HUES64 (cell line): ENCODE data around the gene SYT8.
"Not testable (repeated sequence)": the region's sequence is repeated elsewhere in the genome, so short reads cannot be mapped to it uniquely, and the experiment has no call there.

Source experiments
- H3K27ac ChIP-seq: 2 replicates; pipeline ENCODE4 v1.7.0; 2013; ENCODE audit warnings: low read depth, low read length, inconsistent platforms
- H3K27me3 ChIP-seq: 2 replicates; pipeline ENCODE4 v1.6.1; 2013; ENCODE audit warnings: mild to moderate bottlenecking, low read length; ENCODE audit not compliant: insufficient read depth
- H3K36me3 ChIP-seq: 2 replicates; pipeline ENCODE4 v1.6.1; 2013; ENCODE audit warnings: mild to moderate bottlenecking, low read length; ENCODE audit not compliant: insufficient read depth
- H3K4me1 ChIP-seq: 2 replicates; pipeline ENCODE4 v1.6.1; 2013; ENCODE audit warnings: mild to moderate bottlenecking, low read length, moderate library complexity; ENCODE audit not compliant: insufficient read depth
- H3K4me3 ChIP-seq: 2 replicates; pipeline ENCODE4 v1.5.1; 2013; ENCODE audit warnings: mild to moderate bottlenecking, low read length, moderate library complexity
- H3K9ac ChIP-seq: 2 replicates; pipeline ENCODE4 v1.6.1; 2013; ENCODE audit warnings: mild to moderate bottlenecking, low read depth, low read length
- H3K9me3 ChIP-seq: 2 replicates; pipeline ENCODE4 v1.6.1; 2013; ENCODE audit warnings: low read depth, low read length; ENCODE audit not compliant: insufficient read depth
- WGBS: fragments of 150-250, 120-280 bp; methylation state at CpG from one replicate; pipeline ENCODE4 v1.1.7; 2013; ENCODE audit warnings: missing lambda C conversion rate; 5-methylcytosine and 5-hydroxymethylcytosine counted together

The SYT8 gene

GRCh38 chr11:1805525-1805924 lies 29.3 kb upstream of the SYT8 start:
- H3K4me3 ChIP-seq = no peak overlapping the region
- no peaks in the 10 kb centered on the region for H3K9me3 ChIP-seq
- H3K36me3 ChIP-seq = no peaks in the 10 kb centered on the region
- no peak overlapping the region for H3K9ac ChIP-seq
- H3K27me3 ChIP-seq = no peaks in the 10 kb centered on the region; the same call in 1 of the 2 replicates
- no peak overlapping the region for H3K27ac ChIP-seq
- WGBS = 96% methylated on average over 15 of the region's 15 CpGs
- H3K4me1 ChIP-seq = no peaks in the 10 kb centered on the region

- Histone ChIP-seq H3K27me3 (no peaks in the 10 kb centered on the region; the same call in 1 of the 2 replicates), H3K9ac (no peak overlapping the region), H3K4me3 (no peak overlapping the region), H3K27ac (no peak overlapping the region), H3K36me3 (no peaks in the 10 kb centered on the region), H3K9me3 (no peaks in the 10 kb centered on the region), H3K4me1 (no peaks in the 10 kb centered on the region)
- 88% methylated on average over 14 of the region's 14 CpGs for whole genome bisulfite sequencing
These were observed 27.4 kb upstream of the SYT8 start for GRCh38 chr11:1807264-1807995.

GRCh38 chr11:1810761-1811160 lies 24.0 kb upstream of the SYT8 start:
- 92% methylated on average over 10 of the region's 10 CpGs for WGBS
- Histone ChIP-seq H3K36me3 (no peaks in the 10 kb centered on the region), H3K27me3 (no peaks in the 10 kb centered on the region; the same call in 1 of the 2 replicates), H3K9ac (no peak overlapping the region), H3K4me1 (no peaks in the 10 kb centered on the region), H3K9me3 (no peaks in the 10 kb centered on the region), H3K4me3 (no peak overlapping the region), H3K27ac (no peak overlapping the region)

- no peaks in the 10 kb centered on the region; the same call in 1 of the 2 replicates for H3K27me3 ChIP-seq
These were observed 22.5 kb upstream of the SYT8 start for GRCh38 chr11:1812274-1812673.

GRCh38 chr11:1812801-1813200 lies 22.0 kb upstream of the SYT8 start:
- Histone ChIP-seq H3K4me3 (no peak overlapping the region), H3K27ac (no peak overlapping the region), H3K9me3 (no peaks in the 10 kb centered on the region), H3K27me3 (no peaks in the 10 kb centered on the region; the same call in 1 of the 2 replicates), H3K4me1 (no peaks in the 10 kb centered on the region), H3K9ac (no peak overlapping the region), H3K36me3 (no peaks in the 10 kb centered on the region)
- WGBS = 94% methylated on average over 15 of the region's 15 CpGs

More at GRCh38 chr11:1812274-1812673, 22.5 kb upstream of the SYT8 start:
- H3K27ac ChIP-seq = no peak overlapping the region
- no peaks in the 10 kb centered on the region for H3K36me3 ChIP-seq
- no peaks in the 10 kb centered on the region for H3K4me1 ChIP-seq
- 93% methylated on average over 5 of the region's 5 CpGs for WGBS
- H3K4me3 ChIP-seq = no peak overlapping the region
- H3K9me3 ChIP-seq = no peaks in the 10 kb centered on the region
- no peak overlapping the region for H3K9ac ChIP-seq

GRCh38 chr11:1813356-1813755 lies 21.4 kb upstream of the SYT8 start:
- H3K27me3 ChIP-seq = not testable (repeated sequence)
- WGBS = 95% methylated on average over 8 of the region's 9 CpGs

GRCh38 chr11:1814691-1815090 lies 20.1 kb upstream of the SYT8 start:
- H3K9ac ChIP-seq = no peak overlapping the region
- no peaks in the 10 kb centered on the region; the same call in 1 of the 2 replicates for H3K27me3 ChIP-seq
- no peaks in the 10 kb centered on the region for H3K36me3 ChIP-seq
- no peak overlapping the region for H3K4me3 ChIP-seq
- H3K4me1 ChIP-seq = no peaks in the 10 kb centered on the region
- H3K27ac ChIP-seq = no peak overlapping the region
- H3K9me3 ChIP-seq = 0 out of 2 replicates have a peak, but pooled peaks cover 2% of the 10 kb centered on the region
- 94% methylated on average over 10 of the region's 10 CpGs for WGBS

More at GRCh38 chr11:1813356-1813755, 21.4 kb upstream of the SYT8 start:
- H3K4me1 ChIP-seq, H3K4me3 ChIP-seq, H3K9me3 ChIP-seq, H3K36me3 ChIP-seq, H3K27ac ChIP-seq, H3K9ac ChIP-seq: not testable (repeated sequence)

GRCh38 chr11:1815311-1815710 lies 19.5 kb upstream of the SYT8 start:
- 86% methylated on average over 8 of the region's 8 CpGs for WGBS
- H3K27ac ChIP-seq = no peak overlapping the region
- H3K36me3 ChIP-seq = no peaks in the 10 kb centered on the region
- no peaks in the 10 kb centered on the region for H3K27me3 ChIP-seq
- H3K4me1 ChIP-seq = no peaks in the 10 kb centered on the region
- no peak overlapping the region for H3K9ac ChIP-seq
- no peak overlapping the region for H3K4me3 ChIP-seq
- 0 out of 2 replicates have a peak, but pooled peaks cover 2% of the 10 kb centered on the region for H3K9me3 ChIP-seq

GRCh38 chr11:1815751-1816150 lies 19.0 kb upstream of the SYT8 start:
- no peaks in the 10 kb centered on the region for H3K27me3 ChIP-seq
- 92% methylated on average over 7 of the region's 7 CpGs for WGBS
- no peaks in the 10 kb centered on the region for H3K36me3 ChIP-seq
- H3K9me3 ChIP-seq = 0 out of 2 replicates have a peak, but pooled peaks cover 2% of the 10 kb centered on the region
- H3K4me1 ChIP-seq = no peaks in the 10 kb centered on the region
- H3K9ac ChIP-seq = no peak overlapping the region
- no peak overlapping the region for H3K4me3 ChIP-seq
- no peak overlapping the region for H3K27ac ChIP-seq

- Histone ChIP-seq H3K27ac (no peak overlapping the region), H3K9ac (no peak overlapping the region), H3K27me3 (no peaks in the 10 kb centered on the region), H3K4me1 (no peaks in the 10 kb centered on the region), H3K36me3 (no peaks in the 10 kb centered on the region), H3K4me3 (no peak overlapping the region), H3K9me3 (0 out of 2 replicates have a peak, but pooled peaks cover 2% of the 10 kb centered on the region)
- 94% methylated on average over 4 of the region's 5 CpGs for WGBS
These were observed 17.8 kb upstream of the SYT8 start for GRCh38 chr11:1817000-1817399.

GRCh38 chr11:1817511-1817910 lies 17.3 kb upstream of the SYT8 start:
- Histone ChIP-seq H3K4me3 (no peak overlapping the region), H3K27me3 (no peaks in the 10 kb centered on the region), H3K4me1 (no peaks in the 10 kb centered on the region), H3K9me3 (0 out of 2 replicates have a peak, but pooled peaks cover 2% of the 10 kb centered on the region), H3K36me3 (no peaks in the 10 kb centered on the region), H3K9ac (no peak overlapping the region), H3K27ac (no peak overlapping the region)
- 91% methylated on average over 1 of the region's 1 CpG for WGBS
